Activated CD4-positive, CD25-positive, alpha-beta regulatory T cell treated with anti-CD3 and anti-CD28 coated beads, Interleukin-2, amount 50 U/mL, for 24 hours (primary cell): ENCODE data around the gene ENO2.

Experiments used
- ATAC-seq, 2 donors: fragments of 150-1000 bp; cut with Tn5 transposase; one replicate each; pipeline ENCODE4 v1.10.0; 2021; ENCODE audit warnings: mild to moderate bottlenecking in 1 of 2, moderate library complexity in 1 of 2

The ENO2 gene

GRCh38 chr12:6914947-6915788 is 788 bp downstream of the ENO2 start:
- peak in 1 of 2 donors; percentile 3 for ATAC-seq

GRCh38 chr12:6915789-6916285 is 1.5 kb downstream of the ENO2 start:
- no peak for ATAC-seq

- no peak for ATAC-seq
Measured at GRCh38 chr12:6916426-6917200, 2.2 kb downstream of the ENO2 start.

GRCh38 chr12:6917491-6918231 is 3.3 kb downstream of the ENO2 start:
- ATAC-seq: no peak

- ATAC-seq: no peak
Measured at GRCh38 chr12:6919588-6919987, 5.2 kb downstream of the ENO2 start.

GRCh38 chr12:6921539-6921938 is 7.2 kb downstream of the ENO2 start:
- no peak for ATAC-seq

GRCh38 chr12:6921996-6922946 is 7.9 kb downstream of the ENO2 start:
- ATAC-seq: no peak

GRCh38 chr12:6923003-6923732 is 8.8 kb downstream of the ENO2 start:
- ATAC-seq: no peak

GRCh38 chr12:6923851-6924250 is 9.5 kb downstream of the ENO2 start:
- no peak for ATAC-seq

GRCh38 chr12:6925239-6925539 is 10.8 kb downstream of the ENO2 start:
- no peak for ATAC-seq

GRCh38 chr12:6925540-6926279 is 11.3 kb downstream of the ENO2 start:
- no peak for ATAC-seq

- peak; percentile 21 to 34 for ATAC-seq
Measured at GRCh38 chr12:6927379-6928021, 13.1 kb downstream of the ENO2 start, which contains the start of gene ATN1. Gene ATN1, plus strand, starts transcription at chr12:6927959. Its CDS starts 6,043 bp downstream, at chr12:6934002.

- ATAC-seq: peak in 1 of 2 donors; percentile 4
Measured at GRCh38 chr12:6928022-6928702, 13.8 kb downstream of the ENO2 start.

GRCh38 chr12:6928703-6929407 is 14.5 kb downstream of the ENO2 start:
- no peak for ATAC-seq

GRCh38 chr12:6929466-6930452 is 15.4 kb downstream of the ENO2 start:
- ATAC-seq: no peak

- ATAC-seq: peak; percentile 9 to 17
Measured at GRCh38 chr12:6932766-6933165, 18.4 kb downstream of the ENO2 start.

GRCh38 chr12:6934110-6934509 is 19.7 kb downstream of the ENO2 start:
- ATAC-seq: no peak
